ENCODE results near the gene TRANK1.

TRANK1 gene

DNA sequence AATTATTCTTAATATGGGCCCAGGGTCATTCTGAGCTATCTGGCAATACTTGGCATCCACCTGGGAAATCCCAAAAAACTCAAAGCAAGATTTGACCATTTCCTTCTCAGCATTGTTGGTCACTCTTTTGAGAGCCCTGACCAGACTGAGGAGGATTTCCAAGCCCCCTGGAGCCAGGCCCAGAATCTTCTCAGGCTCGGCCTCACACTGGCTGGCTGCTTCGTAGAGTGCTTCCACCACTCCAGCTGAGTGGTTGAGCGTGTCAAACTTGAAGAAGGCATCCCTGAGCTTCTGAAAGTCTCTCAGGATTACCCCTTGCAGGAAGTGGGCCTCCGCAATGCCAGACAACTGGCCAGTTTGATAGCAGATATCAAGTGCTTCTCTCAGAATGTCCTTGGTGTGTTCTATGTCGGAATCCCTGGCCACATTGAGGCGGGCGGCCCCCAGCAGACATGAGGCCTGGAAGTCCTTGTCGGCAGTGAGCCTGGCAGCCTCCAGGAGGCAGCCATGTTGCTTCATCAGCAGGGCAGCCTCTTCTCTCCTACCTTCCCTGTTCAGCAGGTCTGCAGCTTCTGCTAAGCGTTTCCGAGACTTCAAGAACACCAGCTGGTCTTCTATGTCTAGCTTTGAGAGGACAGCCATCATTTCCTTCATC, 111.6 kb downstream of the TRANK1 start:
- no peak for DNase-seq

DNA sequence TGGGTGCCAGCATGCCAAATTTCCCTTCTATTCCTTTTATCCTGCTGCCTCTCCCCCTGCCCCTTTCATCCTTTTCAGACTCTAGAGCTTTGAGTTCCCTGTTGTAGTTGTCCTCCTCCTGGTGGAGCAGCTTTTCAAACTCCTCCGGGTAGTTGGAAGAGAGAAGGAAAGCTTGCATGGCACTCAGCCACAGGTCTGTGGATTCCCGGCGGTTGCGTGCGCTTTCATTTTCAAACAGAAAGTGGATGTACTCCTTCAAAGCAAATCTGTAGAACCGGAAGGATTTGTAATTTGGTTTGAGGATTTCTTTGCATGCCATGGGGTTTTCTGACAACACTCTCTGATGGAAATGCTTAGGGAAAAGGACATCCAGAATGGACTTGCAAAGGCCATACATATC, 112.4 kb downstream of the TRANK1 start:
- no peak for DNase-seq

DNA sequence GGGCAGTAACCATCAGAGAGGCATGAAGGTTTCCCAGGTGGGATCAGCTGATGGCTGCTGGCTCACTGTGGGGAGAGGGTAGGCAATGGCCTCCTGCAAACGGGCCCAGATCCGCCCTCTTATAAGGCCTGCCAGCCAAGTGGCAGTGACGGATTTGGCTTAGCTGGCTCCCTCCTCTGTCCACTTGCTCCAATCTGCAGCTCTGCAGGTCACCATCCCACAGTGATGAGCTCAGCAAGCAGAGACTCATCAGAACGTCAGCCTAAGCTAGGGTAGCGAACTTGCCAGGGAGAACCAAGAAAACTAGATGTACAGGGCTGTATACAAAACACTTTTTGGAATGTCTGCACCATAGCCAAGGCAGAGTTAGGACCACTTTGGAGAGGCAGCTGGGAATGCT, 117.7 kb downstream of the TRANK1 start:
- DNase-seq, result no peak

DNA sequence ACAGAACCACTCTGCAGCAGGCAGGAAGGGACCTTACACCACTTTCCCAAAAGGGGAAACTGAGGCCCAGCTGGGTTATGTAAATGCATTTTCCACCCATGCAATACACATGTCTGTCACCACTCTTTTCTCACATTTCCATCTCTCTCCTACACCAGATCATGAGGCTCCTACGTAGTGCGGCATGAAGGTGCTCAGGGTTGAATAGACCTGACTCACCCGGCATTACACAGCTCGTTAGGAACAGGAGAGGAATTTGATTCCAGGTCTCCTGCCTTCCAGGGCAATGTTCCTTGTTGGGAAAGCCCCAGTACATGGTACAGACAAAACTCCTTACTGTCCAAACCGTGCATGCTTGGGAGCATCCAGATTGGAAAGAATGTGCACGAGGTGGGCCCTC, 118.6 kb downstream of the TRANK1 start:
- DNase-seq, result no peak

DNA sequence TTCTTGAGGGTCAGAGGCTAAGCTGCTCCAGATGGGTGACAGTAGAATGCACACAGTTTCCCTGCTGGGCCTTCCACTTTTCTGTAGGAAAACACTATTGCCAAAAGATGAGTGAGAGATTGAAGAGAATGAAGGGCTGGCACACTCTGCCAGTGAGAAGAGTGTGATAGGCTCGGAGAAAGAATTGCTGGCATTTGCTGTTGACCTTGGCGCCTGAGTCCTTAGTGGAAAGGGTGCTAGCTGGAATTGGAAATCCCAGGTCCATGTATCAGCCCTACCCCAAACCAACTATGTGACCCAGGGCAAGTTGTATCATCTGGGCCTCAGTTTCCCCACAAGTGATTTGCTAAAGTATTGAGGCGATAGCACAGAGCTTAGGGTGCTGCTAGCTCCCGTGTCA, 120.4 kb downstream of the TRANK1 start:
- no peak for DNase-seq

DNA sequence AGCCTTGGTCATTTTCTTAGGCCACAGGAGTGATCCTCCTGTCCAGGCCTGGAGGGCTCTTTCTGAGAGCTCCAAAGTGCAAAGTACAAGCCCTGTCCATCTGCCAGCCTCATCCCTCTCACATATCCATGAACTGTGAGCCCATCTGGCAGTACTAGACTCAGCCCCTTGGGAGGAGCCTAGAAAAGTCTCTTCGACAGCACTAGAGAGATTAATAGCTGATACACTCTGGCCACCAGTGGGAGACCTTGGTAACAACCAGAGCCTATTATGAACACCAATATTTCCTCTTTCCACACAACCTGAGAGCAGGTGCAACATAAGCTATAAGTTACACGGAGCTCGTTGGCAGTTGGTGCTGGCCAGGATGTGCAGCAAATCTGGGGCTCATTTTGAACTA, 121.0 kb downstream of the TRANK1 start:
- no peak for DNase-seq

DNA sequence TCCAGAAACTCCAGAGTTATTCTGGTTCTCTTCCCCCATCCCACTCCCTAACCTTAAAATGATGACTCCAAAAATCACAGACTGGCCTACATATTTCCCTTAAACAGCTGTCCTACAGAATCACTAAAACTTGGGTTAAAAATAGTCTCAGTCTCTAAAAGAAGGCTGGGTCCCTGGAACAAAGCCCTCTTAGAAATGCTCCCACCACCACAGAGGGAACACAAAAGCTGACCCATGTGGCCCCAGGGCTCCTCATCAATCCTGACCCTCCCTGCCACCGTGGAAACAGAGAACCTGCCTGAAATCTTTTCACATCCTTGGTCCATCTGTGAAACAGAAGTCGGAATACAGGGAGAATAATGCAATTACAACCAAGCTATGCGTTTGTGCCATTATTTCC, 124.8 kb downstream of the TRANK1 start:
- DNase-seq, result no peak

DNA sequence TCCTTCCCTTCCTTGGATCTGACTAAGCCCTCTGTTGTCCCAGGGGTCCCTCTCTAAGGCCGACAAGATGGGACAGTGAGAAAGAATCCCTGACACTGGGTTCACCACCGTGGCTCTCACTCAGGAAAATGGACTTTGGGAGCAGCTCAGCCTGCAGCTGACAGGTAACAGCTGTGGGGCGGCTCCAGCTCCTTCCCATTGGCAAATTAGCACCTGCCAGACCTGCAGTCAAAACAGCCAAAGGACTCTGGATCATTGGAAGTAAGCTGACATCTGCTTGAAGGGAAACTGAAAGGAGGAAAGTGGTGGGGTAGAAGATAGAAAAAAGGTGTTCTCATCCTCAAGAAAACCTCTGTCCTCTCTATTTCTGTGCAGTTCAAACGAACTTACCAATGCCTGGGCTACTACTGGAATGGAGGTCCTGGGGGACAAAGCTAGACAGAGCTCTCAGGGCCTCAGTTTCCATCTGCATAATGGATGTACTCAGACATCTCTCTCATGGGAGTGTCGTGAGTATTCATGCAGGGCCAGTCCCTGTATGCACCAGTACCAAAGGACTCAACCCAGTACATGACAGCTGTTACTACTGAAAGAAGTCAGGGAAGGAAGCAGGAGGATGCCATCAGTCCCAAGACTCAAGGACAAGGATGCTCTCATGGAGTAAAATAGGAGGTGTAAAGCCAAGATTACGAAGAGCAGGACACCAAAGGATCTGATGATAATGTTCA, 126.9 kb downstream of the TRANK1 start:
- DNase-seq, result no peak

DNA sequence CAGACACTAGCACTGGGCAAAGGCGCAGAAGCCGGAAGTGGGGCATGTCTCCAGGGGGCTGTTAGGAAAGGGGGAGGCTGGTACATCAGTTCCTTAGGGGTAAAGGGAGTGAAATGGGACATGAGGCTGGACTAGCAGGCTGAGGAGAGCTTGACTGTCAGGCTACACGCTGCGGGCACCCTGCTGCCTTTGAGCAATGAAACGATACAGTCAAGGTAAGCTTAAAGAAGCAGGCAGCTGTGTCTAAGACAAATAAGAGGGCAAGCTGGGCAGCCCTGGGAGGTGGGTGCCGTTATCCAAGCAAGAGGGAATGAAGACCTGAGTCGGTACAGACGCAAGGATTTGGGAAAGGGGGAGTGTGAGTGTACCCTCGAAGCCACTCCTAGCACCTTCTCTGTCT, 129.5 kb downstream of the TRANK1 start:
- DNase-seq, result no peak

DNA sequence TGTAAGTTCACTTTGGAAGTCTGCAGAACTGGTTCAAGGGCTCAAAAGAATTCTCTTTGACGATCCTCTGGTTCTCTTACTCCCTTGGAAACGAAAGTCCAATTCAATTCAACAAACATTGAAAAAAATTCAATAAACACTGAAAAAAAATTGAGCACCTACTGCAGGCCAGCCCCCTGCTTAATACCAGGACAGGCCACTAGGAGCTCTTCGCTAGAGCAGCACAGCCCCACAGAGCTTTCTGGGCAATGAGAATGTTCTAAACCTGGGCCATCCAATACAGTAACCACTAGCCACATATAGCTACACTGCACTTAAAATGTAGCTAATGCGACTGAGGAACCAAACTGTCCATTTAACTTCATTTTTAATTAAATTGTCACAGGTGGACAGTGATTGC, 130.1 kb downstream of the TRANK1 start:
- no peak for DNase-seq

DNA sequence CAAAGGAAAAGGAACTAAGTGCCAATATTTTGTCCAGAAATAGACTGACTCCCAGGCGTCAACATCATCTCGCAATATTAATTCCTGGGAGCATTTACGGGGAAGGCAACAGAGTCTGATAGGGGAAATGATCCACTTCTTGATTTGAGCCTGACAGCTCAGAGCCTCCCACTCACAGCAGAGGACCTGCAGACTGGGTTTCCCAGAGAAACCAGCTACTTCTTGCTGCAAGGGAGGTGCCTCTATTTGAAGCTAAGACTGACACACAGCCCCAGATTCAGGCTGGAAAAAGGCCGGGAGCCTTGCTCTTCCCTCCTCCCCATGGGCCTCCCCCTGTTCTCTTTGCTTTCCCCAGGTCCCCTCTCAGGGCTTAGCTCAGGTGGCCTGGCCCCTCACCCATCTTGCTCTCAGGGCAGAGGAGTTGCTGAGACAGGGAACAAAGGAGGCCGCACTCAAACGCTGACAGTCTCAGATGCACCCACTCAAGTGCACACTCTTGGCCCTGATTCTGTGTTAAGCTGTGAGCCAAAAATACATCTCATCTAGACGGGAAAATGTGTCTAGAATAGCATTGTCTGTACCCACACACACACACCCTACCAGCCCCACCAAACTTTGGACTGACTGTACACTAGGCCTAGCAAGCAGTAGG, 130.7 kb downstream of the TRANK1 start:
- DNase-seq, result no peak

DNA sequence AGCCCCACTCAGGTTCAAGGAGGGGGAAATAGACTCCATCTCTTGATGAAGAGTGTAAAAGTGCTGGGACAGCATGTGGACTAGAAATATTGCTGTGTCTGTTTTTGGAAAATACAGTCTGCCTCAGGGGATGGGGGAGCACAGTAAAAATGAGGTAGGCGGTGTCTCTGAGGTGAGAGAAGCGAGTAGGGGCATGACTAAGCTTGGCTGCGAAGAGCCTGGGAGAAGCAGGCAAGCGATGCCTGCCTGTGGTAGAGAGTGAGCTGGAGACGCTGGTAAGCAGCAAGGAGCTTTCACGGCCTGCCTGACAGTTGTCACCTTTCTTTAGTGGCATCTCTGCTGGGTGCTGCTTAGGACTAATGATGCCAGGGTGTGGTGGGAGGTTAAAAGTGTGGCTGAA, 131.5 kb downstream of the TRANK1 start:
- DNase-seq, result no peak

DNA sequence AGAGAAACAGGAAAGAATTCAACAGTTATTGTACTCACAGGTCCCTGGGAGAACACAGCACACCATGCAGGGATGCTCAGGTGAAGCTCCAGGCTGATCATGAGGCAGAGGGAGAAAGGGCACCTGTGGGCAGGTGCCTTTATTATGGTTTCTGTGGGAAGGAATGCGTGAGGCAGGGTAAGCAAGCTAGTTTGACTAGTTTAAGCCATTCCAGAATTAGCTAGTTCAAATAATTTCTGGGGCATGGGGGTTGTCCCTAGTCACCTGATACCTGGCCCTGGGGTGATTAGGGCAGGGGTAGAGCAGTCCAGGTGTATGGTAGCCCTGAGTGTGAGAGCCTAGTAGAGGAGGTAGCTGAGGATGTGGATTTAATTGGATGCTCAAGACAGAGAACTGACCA, 132.6 kb downstream of the TRANK1 start:
- no peak for DNase-seq

DNA sequence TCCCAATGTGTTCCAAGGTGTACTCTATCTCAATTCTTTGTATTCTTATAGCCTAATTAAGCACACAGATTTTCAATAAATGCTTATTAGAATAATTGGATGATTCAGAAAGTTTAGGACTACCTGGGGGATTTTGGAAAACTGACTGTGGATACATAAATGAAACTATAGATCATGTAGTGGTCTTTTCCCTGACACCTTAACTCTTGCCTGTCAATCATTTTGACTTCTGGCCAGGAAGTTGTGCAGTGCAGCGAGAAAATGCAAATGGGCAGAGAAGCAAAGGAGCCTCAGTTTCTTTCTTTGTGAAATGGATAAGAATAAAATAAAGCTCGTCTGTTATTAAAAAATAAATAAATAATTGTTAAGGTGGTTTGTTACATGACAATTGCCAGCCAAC, 133.1 kb downstream of the TRANK1 start:
- no peak for DNase-seq

DNA sequence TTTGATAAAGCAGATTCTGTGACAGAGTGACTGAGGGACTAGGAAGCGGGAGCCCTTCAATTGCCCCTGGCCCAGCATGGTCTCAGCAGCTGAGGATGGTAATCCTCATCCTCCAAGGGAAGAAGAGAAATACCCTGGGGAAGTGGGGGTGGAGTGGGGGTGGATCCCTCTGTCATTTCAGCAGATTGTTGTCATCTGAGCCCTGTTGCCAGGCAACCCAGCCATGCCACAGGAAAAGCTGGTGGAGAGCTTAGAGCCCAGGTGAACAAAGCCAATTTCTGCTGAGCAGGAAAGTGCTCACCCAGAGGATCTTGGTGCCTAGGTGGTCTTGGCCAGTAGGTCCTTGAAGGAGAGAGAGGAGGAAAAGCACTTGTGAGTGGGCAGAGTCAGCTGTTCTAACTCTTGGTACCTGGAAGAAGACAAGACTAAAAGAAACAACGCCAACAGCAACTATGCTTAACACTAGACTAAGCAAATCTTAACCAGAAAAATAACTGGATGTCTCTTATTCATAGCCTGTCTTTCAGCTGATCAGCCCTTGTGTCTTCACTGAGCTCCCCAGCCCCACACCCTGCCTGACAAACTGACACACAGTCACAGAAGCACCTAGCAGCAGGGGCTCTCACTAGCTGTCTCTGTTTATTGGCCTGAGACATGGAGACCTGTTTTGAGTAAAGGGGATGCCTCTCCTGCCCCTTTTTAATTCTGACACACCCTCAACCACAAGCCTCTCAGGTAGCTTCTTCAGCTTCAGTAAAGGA, 140.4 kb downstream of the TRANK1 start:
- DNase-seq, result no peak

DNA sequence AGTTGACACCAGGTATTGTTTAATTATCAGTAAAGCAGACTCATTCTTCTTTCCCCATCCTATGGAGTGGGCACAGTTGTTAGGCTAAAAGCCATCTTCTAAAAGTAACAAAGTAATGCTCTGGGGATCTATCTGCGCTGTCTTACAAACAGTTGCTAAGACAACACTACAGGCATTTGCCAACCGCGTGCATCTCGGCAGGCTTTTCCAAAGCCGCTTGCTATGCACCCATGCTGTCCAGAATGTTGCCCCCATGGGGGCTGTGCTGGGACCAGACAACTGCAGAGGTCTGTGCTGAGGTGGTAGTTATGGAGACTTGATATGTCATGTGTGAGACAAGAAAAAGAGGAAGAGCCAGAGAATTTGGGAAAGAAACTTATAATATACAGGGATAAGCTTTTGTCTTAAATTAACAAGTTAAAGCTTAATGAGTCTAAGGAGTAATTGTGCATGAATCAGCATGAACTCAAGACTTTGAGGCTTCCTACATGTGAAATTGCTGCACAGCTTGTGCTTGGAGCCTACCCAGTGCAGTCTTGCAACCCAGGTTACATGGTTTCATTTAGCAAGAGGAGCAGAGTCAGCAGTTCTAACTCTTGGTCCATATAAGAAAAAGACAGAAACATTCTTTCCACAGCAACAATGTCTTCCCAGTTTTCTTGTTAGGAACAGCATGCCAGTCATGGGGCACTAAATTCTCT, 141.6 kb downstream of the TRANK1 start:
- no peak for DNase-seq

DNA sequence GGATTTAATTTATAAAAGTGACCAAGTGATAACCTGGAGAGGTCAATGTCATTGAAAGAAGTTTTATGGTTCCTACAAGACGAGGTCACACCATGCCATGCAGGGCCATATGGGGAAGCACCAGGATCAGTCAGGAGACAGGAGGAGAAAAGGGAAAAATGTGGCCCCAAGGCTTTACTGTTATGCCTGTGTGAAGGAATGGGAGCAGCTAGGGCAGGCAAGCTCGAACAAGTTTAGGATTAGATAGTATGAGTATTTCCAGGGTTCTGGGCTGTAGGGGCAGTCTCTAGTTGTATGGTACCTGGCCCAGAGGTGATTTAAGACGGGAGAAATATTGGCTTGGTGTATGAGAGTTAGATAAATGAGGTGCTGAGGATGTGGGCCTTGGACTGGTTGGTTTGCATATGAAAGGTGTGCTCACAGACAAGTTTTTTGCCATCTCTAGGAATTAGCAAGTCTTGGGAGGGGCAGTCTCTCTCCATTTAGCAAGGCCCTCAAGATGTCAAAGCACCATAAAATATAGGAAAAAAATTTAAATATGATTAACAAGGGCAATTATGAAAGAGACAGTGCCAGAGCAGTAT, 144.2 kb downstream of the TRANK1 start:
- no peak for DNase-seq

DNA sequence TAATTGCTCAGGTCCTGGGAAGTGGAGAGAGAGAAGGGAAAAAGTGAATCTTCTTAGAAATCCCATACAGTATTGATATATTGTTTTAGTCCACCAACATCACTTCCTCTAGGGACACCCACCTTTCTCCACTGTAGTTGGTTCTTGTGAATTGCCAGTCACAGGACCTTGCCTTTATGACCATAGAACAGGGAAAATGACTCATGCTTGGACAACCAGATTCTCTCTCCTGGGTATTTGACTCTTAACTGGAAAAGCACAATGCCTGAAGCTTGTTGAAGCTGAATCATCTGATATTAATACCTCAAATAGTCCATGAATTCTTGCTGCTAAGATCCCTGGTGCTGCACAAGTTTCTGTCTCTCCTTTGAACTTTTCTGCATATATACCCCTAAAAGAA, 148.0 kb downstream of the TRANK1 start:
- DNase-seq, result no peak

DNA sequence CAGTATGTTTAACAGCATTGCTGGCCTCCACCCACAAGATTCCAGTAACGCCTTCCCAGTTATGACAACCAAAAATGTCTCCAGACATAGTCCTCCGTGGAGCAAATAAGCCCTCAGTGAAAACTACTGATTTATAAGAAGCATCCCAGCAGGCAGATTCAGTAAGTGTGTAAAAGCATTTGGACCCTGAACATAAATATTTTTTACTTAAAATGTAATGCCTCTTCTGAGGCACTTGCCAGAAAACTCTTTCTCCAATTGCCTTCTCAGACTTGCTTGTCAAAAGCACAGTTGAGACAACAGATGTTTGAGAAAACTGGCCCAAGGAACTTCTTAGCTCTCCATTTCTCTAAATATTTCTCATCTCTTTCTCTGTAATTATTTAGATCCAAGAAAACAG, 148.7 kb downstream of the TRANK1 start:
- no peak for DNase-seq

DNA sequence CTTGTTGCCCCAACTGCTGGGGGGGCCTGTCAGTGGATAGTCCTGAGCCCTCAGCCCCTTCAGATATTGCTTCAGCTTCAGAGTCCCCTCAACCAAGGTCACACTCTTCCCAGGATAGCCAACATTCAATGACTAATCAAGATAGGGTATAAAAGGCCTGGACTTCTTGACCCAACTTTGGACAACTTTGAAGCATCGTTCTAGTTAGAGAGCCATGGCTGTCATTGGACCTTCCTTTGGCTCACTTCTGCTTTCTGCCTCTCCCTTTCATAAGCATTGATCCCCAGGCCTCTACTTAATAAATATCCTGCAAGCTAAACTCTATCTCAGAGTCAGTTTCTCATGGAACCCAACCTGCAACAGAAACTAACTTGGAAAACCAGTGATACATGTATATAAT, 149.2 kb downstream of the TRANK1 start:
- DNase-seq, result no peak

DNA sequence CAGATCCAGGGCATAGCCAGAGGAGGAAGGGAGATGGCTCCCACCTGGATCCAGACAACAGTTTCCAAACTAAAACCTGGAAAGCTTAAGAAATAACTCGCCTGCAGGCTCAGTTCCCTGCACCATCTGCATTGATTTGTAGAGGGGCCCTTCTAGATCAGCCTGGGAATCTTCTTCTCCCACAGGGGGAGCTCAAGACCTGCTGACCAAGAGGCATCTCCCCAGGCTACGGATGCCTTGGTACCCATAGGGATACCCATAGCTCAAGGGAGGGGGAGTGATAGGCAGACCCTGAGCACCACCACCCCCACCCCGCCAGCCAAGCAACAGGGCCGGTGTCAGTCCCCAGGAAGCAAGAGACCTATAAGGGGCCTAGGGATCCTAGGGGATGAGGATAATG, 152.5 kb downstream of the TRANK1 start:
- no peak for DNase-seq

DNA sequence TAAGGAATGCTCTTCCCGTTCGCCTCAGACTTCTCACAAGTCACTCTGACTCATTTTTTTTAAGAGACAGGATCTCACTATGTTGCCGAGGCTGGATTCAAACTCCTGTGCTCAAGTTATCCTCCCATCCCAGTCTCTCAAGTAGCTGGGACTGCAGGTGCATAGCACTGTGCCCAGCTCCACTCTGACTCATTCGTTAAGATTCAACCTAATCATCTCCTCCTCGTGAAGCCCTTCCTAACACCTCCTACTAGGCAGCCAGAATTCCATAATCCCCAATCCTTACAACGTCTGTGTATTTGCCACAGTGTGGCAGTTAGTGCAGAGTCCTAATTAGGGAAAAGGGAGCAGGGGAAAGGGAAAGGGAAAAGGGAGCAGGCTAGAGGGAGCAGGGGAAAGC, 154.1 kb downstream of the TRANK1 start:
- no peak for DNase-seq
